GM23338 (cell line): ENCODE data around the gene ENPEP. TPM values are rescaled to one million over a fixed set of nuclear protein-coding genes. Genes with fewer than 3 reads are reported as not detected.
A peak's percentile ranks its signal among the peaks of the same experiment; 100 is the strongest.

Experiments used
- ATAC-seq: fragments of 200-7000 bp; cut with Tn5 transposase; 3 replicates; pipeline ENCODE4 v1.9.1; 2020
- DNase-seq: peaks from one replicate; pipeline ENCODE4 v3.0.0-alpha.2; 2015; ENCODE audit warnings: low spot score
- H2AFZ ChIP-seq: fragments of 200-600 bp; sonication (generic); 2 replicates; pipeline ENCODE4 v1.8.0; 2016; ENCODE audit warnings: antibody characterized with exemption, mild to moderate bottlenecking, moderate library complexity
- H3F3A ChIP-seq: fragments of 200-600 bp; sonication (generic); replicated peaks from 2 replicates; pipeline ENCODE4 v1.8.0; 2017; ENCODE audit warnings: antibody characterized with exemption, mixed run types, low read depth
- H3K27ac ChIP-seq: fragments of 200-600 bp; sonication (generic); 2 replicates; pipeline ENCODE4 v1.6.1; 2016; ENCODE audit warnings: low read depth
- H3K27me3 ChIP-seq: fragments of 200-600 bp; sonication (generic); 2 replicates; pipeline ENCODE4 v1.8.0; 2016; ENCODE audit warnings: mild to moderate bottlenecking, mixed run types, moderate library complexity; ENCODE audit not compliant: insufficient read depth
- H3K36me3 ChIP-seq: fragments of 200-600 bp; sonication (generic); 2 replicates; pipeline ENCODE4 v1.8.0; 2016; ENCODE audit warnings: mild to moderate bottlenecking; ENCODE audit not compliant: insufficient read depth
- H3K4me1 ChIP-seq: fragments of 200-600 bp; sonication (generic); 2 replicates; pipeline ENCODE4 v1.8.0; 2016; ENCODE audit warnings: mild to moderate bottlenecking, moderate library complexity; ENCODE audit not compliant: insufficient read depth
- H3K4me2 ChIP-seq: fragments of 200-600 bp; sonication (generic); 2 replicates; pipeline ENCODE4 v1.7.1; 2017; ENCODE audit warnings: mixed run types
- H3K4me3 ChIP-seq: fragments of 200-600 bp; sonication (generic); 2 replicates; pipeline ENCODE4 v1.6.1; 2016; ENCODE audit warnings: mixed run types
- H3K79me2 ChIP-seq: fragments of 200-600 bp; sonication (generic); replicated peaks from 2 replicates; pipeline ENCODE4 v1.8.0; 2017; ENCODE audit warnings: mild to moderate bottlenecking; ENCODE audit not compliant: insufficient read depth
- H3K9me2 ChIP-seq: fragments of 200-600 bp; sonication (generic); 2 replicates; pipeline ENCODE4 v1.8.0; 2017; ENCODE audit not compliant: insufficient read depth
- H4K20me1 ChIP-seq: fragments of 200-600 bp; sonication (generic); replicated peaks from 2 replicates; pipeline ENCODE4 v1.8.0; 2017; ENCODE audit warnings: mild to moderate bottlenecking; ENCODE audit not compliant: insufficient read depth
- H3K27ac Mint-ChIP-seq: 2 replicates; pipeline ENCODE4 v1.8.0; 2020; ENCODE audit warnings: inconsistent platforms, mild to moderate bottlenecking, moderate library complexity, mixed read lengths
- H3K27me3 Mint-ChIP-seq: 3 replicates; pipeline ENCODE4 v1.8.0; 2022; ENCODE audit warnings: low read depth, mild to moderate bottlenecking, moderate library complexity, mixed read lengths, inconsistent platforms; ENCODE audit not compliant: insufficient read depth, poor library complexity
- H3K36me3 Mint-ChIP-seq: 3 replicates; pipeline ENCODE4 v1.8.0; 2021; ENCODE audit warnings: low read depth, mild to moderate bottlenecking, inconsistent platforms, moderate library complexity, mixed read lengths
- H3K4me1 Mint-ChIP-seq: 3 replicates; pipeline ENCODE4 v1.8.0; 2020; ENCODE audit warnings: mild to moderate bottlenecking, inconsistent platforms, mixed read lengths
- H3K4me3 Mint-ChIP-seq: 3 replicates; pipeline ENCODE4 v1.8.0; 2021; ENCODE audit warnings: moderate library complexity, mild to moderate bottlenecking, inconsistent platforms, mixed read lengths
- H3K9me3 Mint-ChIP-seq: 3 replicates; pipeline ENCODE4 v1.8.0; 2020; ENCODE audit warnings: moderate library complexity, mild to moderate bottlenecking, inconsistent platforms, mixed read lengths
- CREB1 ChIP-seq: fragments of 250-450 bp; sonication (Bioruptor Pico); IDR thresholded peaks from 2 replicates; pipeline ENCODE4 v1.5.0; 2020; ENCODE audit warnings: low read depth, mild to moderate bottlenecking, moderate library complexity
- CTCF ChIP-seq, 2 experiments: fragments of 200-600 bp in 1 of 2; sonication (generic) in 1 of 2; conservative IDR thresholded peaks; 2 replicates each; pipeline versions ENCODE4 v1.5.1 to v1.6.1; 2016 to 2017; ENCODE audit warnings: antibody characterized with exemption in 2 of 2, low read depth in 2 of 2, mild to moderate bottlenecking in 2 of 2, moderate library complexity in 1 of 2
- EZH2 ChIP-seq: fragments of 200-600 bp; sonication (generic); IDR thresholded peaks from one replicate; pipeline ENCODE4 v1.8.0; 2017; ENCODE audit warnings: antibody characterized with exemption, mild to moderate bottlenecking, low read depth; ENCODE audit not compliant: unreplicated experiment
- EZH2phosphoT487 ChIP-seq: fragments of 200-600 bp; sonication (generic); IDR thresholded peaks from one replicate; pipeline ENCODE4 v1.8.1; 2018; ENCODE audit warnings: antibody characterized with exemption; ENCODE audit not compliant: unreplicated experiment
- JUNB ChIP-seq: IDR thresholded peaks from one replicate; pipeline ENCODE4 v1.6.1; 2016; ENCODE audit warnings: antibody characterized with exemption; ENCODE audit not compliant: unreplicated experiment
- NANOG ChIP-seq: IDR thresholded peaks from 2 replicates; pipeline ENCODE4 v1.6.1; 2016; ENCODE audit warnings: antibody characterized with exemption, borderline replicate concordance
- POLR2AphosphoS5 ChIP-seq: IDR thresholded peaks from 2 replicates; pipeline ENCODE4 v1.6.1; 2016; ENCODE audit warnings: antibody characterized with exemption, low read depth
- REST ChIP-seq: IDR thresholded peaks from one replicate; pipeline ENCODE4 v1.6.1; 2018; ENCODE audit warnings: antibody characterized with exemption; ENCODE audit not compliant: unreplicated experiment
- STAT1 ChIP-seq: IDR thresholded peaks from one replicate; pipeline ENCODE4 v1.6.1; 2016; ENCODE audit warnings: antibody characterized with exemption; ENCODE audit not compliant: unreplicated experiment
- ZNF114 ChIP-seq: fragments of 250-450 bp; sonication (Bioruptor Pico); IDR thresholded peaks from 2 replicates; pipeline ENCODE4 v1.5.0; 2020; ENCODE audit warnings: mild to moderate bottlenecking, moderate library complexity
- ZNF331 ChIP-seq: fragments of 250-450 bp; sonication (Bioruptor Pico); IDR thresholded peaks from 2 replicates; pipeline ENCODE4 v1.5.0; 2020; ENCODE audit warnings: low read depth, mild to moderate bottlenecking, moderate library complexity
- ZNF462 ChIP-seq: fragments of 250-450 bp; sonication (Bioruptor Pico); IDR thresholded peaks from 2 replicates; pipeline ENCODE4 v1.5.0; 2020; ENCODE audit warnings: mild to moderate bottlenecking, moderate library complexity
- polyA plus RNA-seq: library from polyadenylated mRNA; unstranded; fragments of >200 nt; fragmentation: Nextera tagmentation; extraction: Ambion mirVana; gene quantifications from 2 replicates; pipeline ENCODE4 v1.2.1, GENCODE V29; 2016
- total RNA-seq: library from RNA; depleted of rRNA; stranded (reverse); fragments of >200 nt; shearing (Covaris generic); gene quantifications from 2 replicates; pipeline ENCODE4 v1.2.3, GENCODE V29; 2014
- TF ChIP-seq, protein P1 (sequence below): IDR thresholded peaks from 2 replicates; pipeline ENCODE4 v1.6.1; 2016; ENCODE audit warnings: antibody characterized with exemption

ENPEP gene
- total and polyA plus RNA-seq, 2 experiments from 2014 or later: 0.79 to 1.5 TPM

GRCh38 chr4:110452546-110452945 is 23.4 kb upstream of the ENPEP start:
- H3K4me3 Mint-ChIP-seq: no peak overlapping the region
- peak; percentile 89 for ATAC-seq
- Histone ChIP-seq H4K20me1 (no peaks in the 10 kb centered on the region), H3K79me2 (no peaks in the 10 kb centered on the region), H3K4me2 (no peak overlapping the region), H3K4me1 (no peaks in the 10 kb centered on the region), H3K27me3 (no peaks in the 10 kb centered on the region), H2AFZ (no peak overlapping the region), H3K27ac (no peak overlapping the region), H3K9me2 (no peaks in the 10 kb centered on the region), H3K36me3 (no peaks in the 10 kb centered on the region), H3K4me3 (no peak overlapping the region), H3F3A (no peaks in the 10 kb centered on the region)
- H3K27me3 Mint-ChIP-seq: peaks cover 2% of the 10 kb centered on the region
- peak; percentile 35 for DNase-seq
- TF ChIP-seq REST: no peak
- TF ChIP-seq ZNF114: no peak
- no peak for TF ChIP-seq STAT1
- no peak for TF ChIP-seq CTCF (conservative IDR thresholded peaks at IDR 0.05; ENCODE audit: low read depth in 2 of 2)
- no peak for TF ChIP-seq POLR2AphosphoS5
- TF ChIP-seq JUNB: no peak
- no peak for TF ChIP-seq EZH2
- TF ChIP-seq ZNF462: no peak
- TF ChIP-seq NANOG: no peak
- no peak for TF ChIP-seq ZNF331 (CRISPR knock-in tag)
- no peak for TF ChIP-seq CREB1
- TF ChIP-seq EZH2phosphoT487: no peak
- TF ChIP-seq, protein P1, sequence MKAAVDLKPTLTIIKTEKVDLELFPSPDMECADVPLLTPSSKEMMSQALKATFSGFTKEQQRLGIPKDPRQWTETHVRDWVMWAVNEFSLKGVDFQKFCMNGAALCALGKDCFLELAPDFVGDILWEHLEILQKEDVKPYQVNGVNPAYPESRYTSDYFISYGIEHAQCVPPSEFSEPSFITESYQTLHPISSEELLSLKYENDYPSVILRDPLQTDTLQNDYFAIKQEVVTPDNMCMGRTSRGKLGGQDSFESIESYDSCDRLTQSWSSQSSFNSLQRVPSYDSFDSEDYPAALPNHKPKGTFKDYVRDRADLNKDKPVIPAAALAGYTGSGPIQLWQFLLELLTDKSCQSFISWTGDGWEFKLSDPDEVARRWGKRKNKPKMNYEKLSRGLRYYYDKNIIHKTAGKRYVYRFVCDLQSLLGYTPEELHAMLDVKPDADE: no peak
- no peak overlapping the region for H3K27ac Mint-ChIP-seq
- peaks cover 2% of the 10 kb centered on the region; the same call in 1 of the 3 replicates for H3K4me1 Mint-ChIP-seq
- no peaks in the 10 kb centered on the region for H3K36me3 Mint-ChIP-seq
- no peaks in the 10 kb centered on the region; the same call in 2 of the 3 replicates for H3K9me3 Mint-ChIP-seq
